ENCODE data around the gene CNOT11. TPM values are rescaled to one million over a fixed set of nuclear protein-coding genes. Genes with fewer than 3 reads are reported as not detected.

The CNOT11 gene
- total and polyA plus RNA-seq, 9 donors, result 29.8 to 42.4 (median 33.5) TPM

GRCh38 chr2:101256316-101256715, 3.6 kb downstream of the CNOT11 start:
- H3K36me3 ChIP-seq (ENCODE audit: control insufficient read depth, insufficient read depth, low read length), result peaks cover 32% of the 10 kb centered on the region
- H3K4me1 ChIP-seq (ENCODE audit: control insufficient read depth, insufficient read depth, low read length), result peaks cover 14% of the 10 kb centered on the region
- H3K9me3 ChIP-seq (replicated peaks; ENCODE audit: control insufficient read depth, low read depth, low read length), result peaks cover 2% of the 10 kb centered on the region
- DNase-seq, result no peak
- 91% methylated on average over 1 of the region's 2 CpGs for WGBS (ENCODE audit: insufficient coverage)
- H3K27me3 ChIP-seq (ENCODE audit: control insufficient read depth, insufficient read depth, low read length), result no peaks in the 10 kb centered on the region
- no peak overlapping the region for H3K27ac ChIP-seq (ENCODE audit: low read length)
- H3K4me3 ChIP-seq (ENCODE audit: low read length), result no peak overlapping the region

- Histone ChIP-seq H3K4me1 (ENCODE audit: control insufficient read depth, insufficient read depth, low read length) (peaks cover 9% of the 10 kb centered on the region), H3K27ac (ENCODE audit: low read length) (no peak overlapping the region)
- 96% methylated on average over 8 of the region's 8 CpGs for WGBS (ENCODE audit: insufficient coverage)
Measured at GRCh38 chr2:101258804-101259203, 6.1 kb downstream of the CNOT11 start.

GRCh38 chr2:101262142-101262541, 9.5 kb downstream of the CNOT11 start:
- peaks cover 59% of the 10 kb centered on the region for H3K36me3 ChIP-seq (ENCODE audit: control insufficient read depth, insufficient read depth, low read length)
- no peaks in the 10 kb centered on the region for H3K27me3 ChIP-seq (ENCODE audit: control insufficient read depth, insufficient read depth, low read length)
- no peak overlapping the region for H3K4me3 ChIP-seq (ENCODE audit: low read length)
- peaks cover 2% of the 10 kb centered on the region for H3K4me1 ChIP-seq (ENCODE audit: control insufficient read depth, insufficient read depth, low read length)
- peaks cover 2% of the 10 kb centered on the region for H3K9me3 ChIP-seq (replicated peaks; ENCODE audit: control insufficient read depth, low read depth, low read length)
- no peak overlapping the region for H3K27ac ChIP-seq (ENCODE audit: low read length)
- 74% methylated on average over 3 of the region's 4 CpGs for WGBS (ENCODE audit: insufficient coverage)
- no peak for DNase-seq

More at GRCh38 chr2:101258804-101259203, 6.1 kb downstream of the CNOT11 start:
- H3K9me3 ChIP-seq (replicated peaks; ENCODE audit: control insufficient read depth, low read depth, low read length), result peaks cover 2% of the 10 kb centered on the region
- H3K27me3 ChIP-seq (ENCODE audit: control insufficient read depth, insufficient read depth, low read length), result no peaks in the 10 kb centered on the region
- H3K4me3 ChIP-seq (ENCODE audit: low read length), result no peak overlapping the region
- no peak for DNase-seq
- H3K36me3 ChIP-seq (ENCODE audit: control insufficient read depth, insufficient read depth, low read length), result peaks cover 46% of the 10 kb centered on the region

GRCh38 chr2:101263377-101263800, 10.7 kb downstream of the CNOT11 start:
- peaks cover 59% of the 10 kb centered on the region for H3K36me3 ChIP-seq (ENCODE audit: control insufficient read depth, insufficient read depth, low read length)

GRCh38 chr2:101264360-101264939, 11.8 kb downstream of the CNOT11 start:
- DNase-seq, result no peak
- Histone ChIP-seq H3K9me3 (replicated peaks; ENCODE audit: control insufficient read depth, low read depth, low read length) (no peaks in the 10 kb centered on the region), H3K27ac (ENCODE audit: low read length) (no peak overlapping the region), H3K36me3 (ENCODE audit: control insufficient read depth, insufficient read depth, low read length) (peaks cover 55% of the 10 kb centered on the region), H3K4me1 (ENCODE audit: control insufficient read depth, insufficient read depth, low read length) (peaks cover 2% of the 10 kb centered on the region), H3K27me3 (ENCODE audit: control insufficient read depth, insufficient read depth, low read length) (no peaks in the 10 kb centered on the region), H3K4me3 (ENCODE audit: low read length) (no peak overlapping the region)
- WGBS (ENCODE audit: insufficient coverage), result 100% methylated on average over 3 of the region's 13 CpGs

More at GRCh38 chr2:101263377-101263800, 10.7 kb downstream of the CNOT11 start:
- Histone ChIP-seq H3K27ac (ENCODE audit: low read length) (no peak overlapping the region), H3K9me3 (replicated peaks; ENCODE audit: control insufficient read depth, low read depth, low read length) (peaks cover 2% of the 10 kb centered on the region), H3K27me3 (ENCODE audit: control insufficient read depth, insufficient read depth, low read length) (no peaks in the 10 kb centered on the region), H3K4me3 (ENCODE audit: low read length) (no peak overlapping the region), H3K4me1 (ENCODE audit: control insufficient read depth, insufficient read depth, low read length) (peaks cover 2% of the 10 kb centered on the region)
- DNase-seq, result no peak
- no CpG with 5 or more reads among the region's 1 CpG for WGBS (ENCODE audit: insufficient coverage)

- H3K27me3 ChIP-seq (ENCODE audit: control insufficient read depth, insufficient read depth, low read length), result no peaks in the 10 kb centered on the region
- H3K36me3 ChIP-seq (ENCODE audit: control insufficient read depth, insufficient read depth, low read length), result peaks cover 57% of the 10 kb centered on the region
- H3K27ac ChIP-seq (ENCODE audit: low read length), result no peak overlapping the region
- no peaks in the 10 kb centered on the region for H3K9me3 ChIP-seq (replicated peaks; ENCODE audit: control insufficient read depth, low read depth, low read length)
- WGBS (ENCODE audit: insufficient coverage), result 76% methylated on average over 5 of the region's 11 CpGs
- H3K4me3 ChIP-seq (ENCODE audit: low read length), result no peak overlapping the region
- H3K4me1 ChIP-seq (ENCODE audit: control insufficient read depth, insufficient read depth, low read length), result peaks cover 2% of the 10 kb centered on the region
- no peak for DNase-seq
Measured at GRCh38 chr2:101265893-101266499, 13.3 kb downstream of the CNOT11 start.

- H3K4me3 ChIP-seq (ENCODE audit: low read length), result no peak overlapping the region
- no peak for DNase-seq
- WGBS (ENCODE audit: insufficient coverage), result 78% methylated on average over 7 of the region's 15 CpGs
- H3K36me3 ChIP-seq (ENCODE audit: control insufficient read depth, insufficient read depth, low read length), result peaks cover 62% of the 10 kb centered on the region
- peaks cover 2% of the 10 kb centered on the region for H3K4me1 ChIP-seq (ENCODE audit: control insufficient read depth, insufficient read depth, low read length)
- no peaks in the 10 kb centered on the region for H3K9me3 ChIP-seq (replicated peaks; ENCODE audit: control insufficient read depth, low read depth, low read length)
- H3K27ac ChIP-seq (ENCODE audit: low read length), result no peak overlapping the region
- no peaks in the 10 kb centered on the region for H3K27me3 ChIP-seq (ENCODE audit: control insufficient read depth, insufficient read depth, low read length)
Measured at GRCh38 chr2:101267671-101268656, 15.3 kb downstream of the CNOT11 start.

GRCh38 chr2:101270700-101271259, 18.1 kb downstream of the CNOT11 start:
- Histone ChIP-seq H3K4me1 (ENCODE audit: control insufficient read depth, insufficient read depth, low read length) (no peaks in the 10 kb centered on the region), H3K4me3 (ENCODE audit: low read length) (no peak overlapping the region), H3K27ac (ENCODE audit: low read length) (no peak overlapping the region), H3K9me3 (replicated peaks; ENCODE audit: control insufficient read depth, low read depth, low read length) (no peaks in the 10 kb centered on the region), H3K27me3 (ENCODE audit: control insufficient read depth, insufficient read depth, low read length) (no peaks in the 10 kb centered on the region), H3K36me3 (ENCODE audit: control insufficient read depth, insufficient read depth, low read length) (peaks cover 47% of the 10 kb centered on the region)
- no peak for DNase-seq
- WGBS (ENCODE audit: insufficient coverage), result 95% methylated on average over 6 of the region's 8 CpGs

- no peaks in the 10 kb centered on the region for H3K9me3 ChIP-seq (replicated peaks; ENCODE audit: control insufficient read depth, low read depth, low read length)
- DNase-seq, result no peak
- H3K36me3 ChIP-seq (ENCODE audit: control insufficient read depth, insufficient read depth, low read length), result peaks cover 43% of the 10 kb centered on the region
- WGBS (ENCODE audit: insufficient coverage), result no CpG with 5 or more reads among the region's 3 CpGs
- H3K27me3 ChIP-seq (ENCODE audit: control insufficient read depth, insufficient read depth, low read length), result no peaks in the 10 kb centered on the region
- H3K4me1 ChIP-seq (ENCODE audit: control insufficient read depth, insufficient read depth, low read length), result no peaks in the 10 kb centered on the region
- H3K4me3 ChIP-seq (ENCODE audit: low read length), result no peak overlapping the region
- no peak overlapping the region for H3K27ac ChIP-seq (ENCODE audit: low read length)
Measured at GRCh38 chr2:101272045-101272784, 19.5 kb downstream of the CNOT11 start.

Data from muscle of leg (tissue), 11 donors.